Measurements from ENCODE around the gene FGF5.

DNA sequence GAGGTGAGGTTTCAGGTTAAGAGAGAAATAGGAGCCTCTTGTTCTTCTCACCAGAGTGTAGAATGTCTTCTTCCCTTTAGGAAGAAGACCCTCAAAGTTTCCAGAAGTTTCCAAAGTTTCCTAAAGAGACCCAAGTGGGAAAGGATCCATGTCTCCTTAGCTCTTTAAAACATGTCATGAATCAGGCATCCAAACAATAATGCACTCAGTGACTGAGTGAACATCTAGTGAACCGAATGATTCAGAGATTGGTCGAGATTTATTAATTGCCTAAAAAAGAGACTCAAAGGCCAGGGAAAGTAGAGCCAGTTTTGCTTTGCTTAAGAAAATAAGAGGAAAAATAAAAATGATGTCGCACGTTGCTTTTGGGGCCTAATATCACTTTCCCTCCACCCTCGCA is 29.4 kb downstream of the FGF5 start:
- TF ChIP-seq POLR2A (IDR thresholded peaks at IDR 0.05) (no peak), EP300 (IDR thresholded peaks at IDR 0.05; ENCODE audit: low read depth) (no peak)
- TF ChIP-seq, protein P1, sequence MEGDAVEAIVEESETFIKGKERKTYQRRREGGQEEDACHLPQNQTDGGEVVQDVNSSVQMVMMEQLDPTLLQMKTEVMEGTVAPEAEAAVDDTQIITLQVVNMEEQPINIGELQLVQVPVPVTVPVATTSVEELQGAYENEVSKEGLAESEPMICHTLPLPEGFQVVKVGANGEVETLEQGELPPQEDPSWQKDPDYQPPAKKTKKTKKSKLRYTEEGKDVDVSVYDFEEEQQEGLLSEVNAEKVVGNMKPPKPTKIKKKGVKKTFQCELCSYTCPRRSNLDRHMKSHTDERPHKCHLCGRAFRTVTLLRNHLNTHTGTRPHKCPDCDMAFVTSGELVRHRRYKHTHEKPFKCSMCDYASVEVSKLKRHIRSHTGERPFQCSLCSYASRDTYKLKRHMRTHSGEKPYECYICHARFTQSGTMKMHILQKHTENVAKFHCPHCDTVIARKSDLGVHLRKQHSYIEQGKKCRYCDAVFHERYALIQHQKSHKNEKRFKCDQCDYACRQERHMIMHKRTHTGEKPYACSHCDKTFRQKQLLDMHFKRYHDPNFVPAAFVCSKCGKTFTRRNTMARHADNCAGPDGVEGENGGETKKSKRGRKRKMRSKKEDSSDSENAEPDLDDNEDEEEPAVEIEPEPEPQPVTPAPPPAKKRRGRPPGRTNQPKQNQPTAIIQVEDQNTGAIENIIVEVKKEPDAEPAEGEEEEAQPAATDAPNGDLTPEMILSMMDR (IDR thresholded peaks at IDR 0.05) = no peak

Measured in transverse colon (tissue), 3 donors.